HepG2 (cell line): ENCODE results near the gene SMYD5.

Experiments
- CTCF ChIP-seq: sonication (generic); formaldehyde crosslinking; IDR thresholded peaks from 2 replicates; pipeline ENCODE4 v1.5.0; 2020; ENCODE audit warnings: mild to moderate bottlenecking, missing genetic modification reagents, moderate library complexity
- HNRNPK ChIP-seq: fragments of 200-400 bp; formaldehyde crosslinking; IDR thresholded peaks from 2 replicates; pipeline ENCODE4 v1.6.1; 2018; ENCODE audit warnings: low read length, low read depth, moderate library complexity, mild to moderate bottlenecking; ENCODE audit not compliant: poor library complexity, severe bottlenecking
- JUND ChIP-seq: sonication (generic); formaldehyde crosslinking; IDR thresholded peaks from 2 replicates; pipeline ENCODE4 v1.8.0; 2022; ENCODE audit warnings: mild to moderate bottlenecking, missing genetic modification reagents
- NR2F1 ChIP-seq, 2 experiments: fragments of 450-650 bp in 1 of 2; formaldehyde crosslinking in 1 of 2; IDR thresholded peaks; 2 replicates each; pipeline versions ENCODE4 v1.5.0 to v1.6.1; 2016 to 2020; ENCODE audit warnings: mild to moderate bottlenecking in 1 of 2, missing compliant biosample characterization in 1 of 2, missing genetic modification reagents in 1 of 2, moderate library complexity in 1 of 2
- POLR2A ChIP-seq, 2 experiments: IDR thresholded peaks; 2 replicates each; pipeline ENCODE4 v1.6.1; 2011; ENCODE audit warnings: low read depth in 2 of 2, low read length in 2 of 2, mild to moderate bottlenecking in 1 of 2, moderate library complexity in 1 of 2; ENCODE audit not compliant: insufficient read depth in 1 of 2
- POLR2AphosphoS2 ChIP-seq: IDR thresholded peaks from 2 replicates; pipeline ENCODE4 v1.6.1; 2011; ENCODE audit warnings: low read depth, low read length, improper control_type of control experiment
- RFX5 ChIP-seq: IDR thresholded peaks from 2 replicates; pipeline ENCODE4 v1.6.1; 2011; ENCODE audit warnings: low read depth, low read length, improper control_type of control experiment
- TRIM22 ChIP-seq: fragments of 450-650 bp; IDR thresholded peaks from 2 replicates; pipeline ENCODE4 v1.6.1; 2017
- ZNF12 ChIP-seq: sonication (generic); formaldehyde crosslinking; IDR thresholded peaks from 2 replicates; pipeline ENCODE4 v1.5.0; 2020; ENCODE audit warnings: missing genetic modification reagents
- ZNF24 ChIP-seq: fragments of 450-650 bp; IDR thresholded peaks from 2 replicates; pipeline ENCODE4 v1.6.1; 2017; ENCODE audit warnings: antibody characterized with exemption, mild to moderate bottlenecking
- ZNF256 ChIP-seq: sonication (generic); formaldehyde crosslinking; conservative IDR thresholded peaks from 2 replicates; pipeline ENCODE4 v1.4.0; 2020; ENCODE audit warnings: missing genetic modification reagents
- ZNF274 ChIP-seq: sonication (generic); formaldehyde crosslinking; IDR thresholded peaks from 2 replicates; pipeline ENCODE4 v1.5.1; 2020; ENCODE audit warnings: mild to moderate bottlenecking, missing genetic modification reagents
- ZSCAN12 ChIP-seq: sonication (generic); formaldehyde crosslinking; IDR thresholded peaks from 2 replicates; pipeline ENCODE4 v1.9.0; 2021; ENCODE audit warnings: mild to moderate bottlenecking, missing genetic modification reagents

DNA sequence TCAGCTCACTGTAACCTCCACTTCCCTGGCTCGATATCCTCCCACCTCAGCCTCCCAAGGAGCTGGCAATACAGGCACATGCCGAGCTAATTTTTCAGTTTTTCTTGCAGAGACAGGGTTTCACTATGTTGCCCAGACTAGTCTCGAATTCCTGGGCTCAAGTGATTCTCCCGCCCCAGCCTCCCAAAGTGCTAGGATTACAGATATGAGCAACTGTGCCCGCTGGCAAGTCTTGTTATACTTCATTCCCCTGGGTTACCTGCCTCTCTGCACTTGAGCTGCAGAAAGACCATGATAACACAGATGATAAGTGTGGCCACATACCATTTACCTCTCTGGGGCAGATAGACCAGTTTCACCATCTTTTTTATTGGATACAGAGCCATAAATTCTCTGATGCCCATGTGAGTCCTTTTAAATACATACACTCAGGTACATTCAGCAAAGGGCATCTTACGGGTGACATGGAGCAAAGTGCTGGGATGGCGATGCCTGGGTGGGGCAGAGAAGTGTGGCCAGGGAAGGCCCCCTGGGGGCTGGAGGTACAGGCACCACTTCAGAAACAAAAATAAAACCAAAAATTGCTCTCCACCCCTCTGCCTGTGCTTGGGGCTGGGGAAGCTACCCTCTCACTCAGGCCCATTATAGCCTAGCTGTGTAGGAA, 40.4 kb downstream of the SMYD5 start:
- TF ChIP-seq ZNF12 (CRISPR knock-in tag): no peak
- no peak for TF ChIP-seq HNRNPK
- TF ChIP-seq POLR2A (IDR thresholded peaks at IDR 0.05; ENCODE audit: insufficient read depth in 1 of 2, low read depth in 2 of 2, low read length in 2 of 2): no peak; a peak in 1 of 4 replicates
- TF ChIP-seq ZNF256 (CRISPR knock-in tag): no peak
- no peak for TF ChIP-seq RFX5
- no peak for TF ChIP-seq NR2F1 (CRISPR knock-in tag; IDR thresholded peaks at IDR 0.05)
- no peak for TF ChIP-seq JUND (CRISPR knock-in tag)
- TF ChIP-seq ZNF24: no peak
- TF ChIP-seq ZNF274 (CRISPR knock-in tag): no peak
- no peak for TF ChIP-seq ZSCAN12 (CRISPR knock-in tag)
- no peak for TF ChIP-seq TRIM22
- TF ChIP-seq CTCF (CRISPR knock-in tag): no peak
- no peak for TF ChIP-seq POLR2AphosphoS2
